NCI-H1694 (cell line): ENCODE measurements around the gene HJV.

Source experiments
- DNase-seq: peaks from one replicate; lab custom pipeline; 2025; lab: John Stamatoyannopoulos, UW

The HJV gene

GRCh38 chr1:145992958-145993617 lies 28.4 kb downstream of the HJV start:
- no peak for DNase-seq

GRCh38 chr1:145992502-145992936 lies 29.0 kb downstream of the HJV start:
- DNase-seq = no peak

DNA sequence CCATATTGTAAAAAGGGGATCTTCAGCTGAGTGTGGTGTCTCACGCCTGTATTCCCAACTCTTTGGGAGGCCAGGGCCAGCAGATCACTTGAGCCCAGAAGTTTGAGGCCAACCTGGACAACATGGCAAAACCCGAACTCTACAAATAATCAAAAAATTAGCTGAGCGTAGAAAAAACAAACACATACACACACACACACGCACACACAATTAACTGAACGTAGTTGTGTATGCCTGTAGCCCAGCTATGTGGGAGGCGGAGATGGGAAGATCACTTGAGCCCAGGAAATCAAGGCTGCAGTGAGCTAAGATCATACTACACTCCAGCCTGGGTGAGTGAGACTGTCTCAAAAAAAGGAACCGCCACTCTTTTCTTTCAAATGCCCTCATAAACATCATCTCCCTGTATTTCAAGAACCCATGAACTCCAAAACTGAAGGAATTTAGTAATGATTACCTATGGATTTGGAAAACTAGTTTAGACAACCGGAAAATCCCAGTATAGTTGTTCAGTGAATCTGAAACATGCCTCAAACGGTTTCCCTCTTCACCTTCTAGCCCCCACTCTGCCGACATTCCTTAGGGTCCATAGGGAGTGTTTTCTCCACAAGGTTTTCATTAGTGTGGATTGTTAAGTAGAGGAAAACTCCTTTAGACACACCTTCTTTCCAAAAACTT lies 29.7 kb downstream of the HJV start:
- DNase-seq = no peak

DNA sequence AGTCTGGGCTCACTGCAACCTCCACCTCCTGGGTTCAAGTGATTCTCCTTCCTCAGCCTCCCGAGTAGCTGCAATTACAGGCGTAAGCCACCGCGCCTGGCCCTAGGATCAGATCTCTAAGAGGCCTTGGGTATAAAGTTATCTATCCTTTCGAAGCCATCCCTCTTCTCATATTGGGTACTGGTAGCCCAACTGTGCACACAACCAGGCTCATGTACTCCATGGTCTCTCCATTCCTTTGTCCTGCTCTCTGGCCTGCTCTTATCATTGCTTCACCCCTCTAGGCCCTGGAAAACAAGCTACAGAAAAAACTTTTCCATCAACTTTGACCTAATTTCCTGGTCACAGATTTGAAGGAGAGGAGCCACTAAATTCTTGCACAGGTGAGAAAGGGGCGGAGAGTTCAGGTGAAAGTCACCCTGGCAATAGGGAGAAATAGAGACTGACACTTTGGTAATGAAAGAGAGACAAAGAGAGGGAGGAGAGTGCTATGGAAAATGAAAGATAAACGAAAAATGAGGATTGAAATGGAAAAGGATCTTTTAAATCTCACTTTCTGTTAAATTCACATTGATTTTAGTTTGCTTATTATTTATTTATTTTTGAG lies 31.2 kb downstream of the HJV start:
- no peak for DNase-seq

- no peak for DNase-seq
Observed at GRCh38 chr1:145988773-145989172, 32.8 kb downstream of the HJV start.

GRCh38 chr1:145987926-145988325 lies 33.6 kb downstream of the HJV start:
- DNase-seq = no peak

DNA sequence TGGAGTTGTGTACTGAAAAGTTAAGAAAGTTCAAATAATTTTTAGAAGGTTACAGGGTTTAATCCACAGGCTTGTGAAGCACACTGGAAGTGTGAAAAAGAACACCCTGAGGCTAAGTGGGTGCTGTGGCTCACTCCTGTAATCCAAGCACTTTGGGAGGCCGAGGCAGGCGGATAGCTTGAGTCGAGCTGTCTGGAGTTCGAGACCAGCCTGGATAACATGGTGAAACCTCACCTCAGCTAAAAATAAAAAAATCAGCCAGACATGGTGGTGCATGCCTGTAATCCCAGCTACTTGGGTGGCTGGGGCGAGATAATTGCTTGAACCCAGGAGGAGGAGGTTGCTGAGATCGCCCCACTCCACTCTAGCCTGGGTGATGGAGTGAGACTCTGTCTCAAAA lies 35.0 kb downstream of the HJV start:
- no peak for DNase-seq

GRCh38 chr1:145985502-145986439 lies 35.8 kb downstream of the HJV start:
- no peak for DNase-seq

DNA sequence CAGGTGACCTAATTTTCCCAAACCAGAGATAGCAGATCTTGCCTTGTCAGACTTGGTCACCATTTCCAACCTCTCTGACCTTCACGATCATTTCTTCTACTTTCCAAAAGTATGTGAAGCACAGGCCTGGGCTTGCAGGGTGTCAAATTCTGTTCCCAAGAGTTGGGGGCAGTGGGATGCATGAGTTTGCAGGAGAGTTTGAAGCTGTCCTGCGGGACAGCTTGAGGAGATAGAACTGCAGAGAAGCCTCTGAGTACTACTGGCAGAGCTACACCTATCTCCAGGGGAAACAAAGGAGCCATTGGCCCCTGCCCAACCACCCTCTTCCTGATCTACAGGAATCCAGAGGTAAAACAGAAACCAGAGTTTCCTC lies 36.4 kb downstream of the HJV start:
- no peak for DNase-seq

DNA sequence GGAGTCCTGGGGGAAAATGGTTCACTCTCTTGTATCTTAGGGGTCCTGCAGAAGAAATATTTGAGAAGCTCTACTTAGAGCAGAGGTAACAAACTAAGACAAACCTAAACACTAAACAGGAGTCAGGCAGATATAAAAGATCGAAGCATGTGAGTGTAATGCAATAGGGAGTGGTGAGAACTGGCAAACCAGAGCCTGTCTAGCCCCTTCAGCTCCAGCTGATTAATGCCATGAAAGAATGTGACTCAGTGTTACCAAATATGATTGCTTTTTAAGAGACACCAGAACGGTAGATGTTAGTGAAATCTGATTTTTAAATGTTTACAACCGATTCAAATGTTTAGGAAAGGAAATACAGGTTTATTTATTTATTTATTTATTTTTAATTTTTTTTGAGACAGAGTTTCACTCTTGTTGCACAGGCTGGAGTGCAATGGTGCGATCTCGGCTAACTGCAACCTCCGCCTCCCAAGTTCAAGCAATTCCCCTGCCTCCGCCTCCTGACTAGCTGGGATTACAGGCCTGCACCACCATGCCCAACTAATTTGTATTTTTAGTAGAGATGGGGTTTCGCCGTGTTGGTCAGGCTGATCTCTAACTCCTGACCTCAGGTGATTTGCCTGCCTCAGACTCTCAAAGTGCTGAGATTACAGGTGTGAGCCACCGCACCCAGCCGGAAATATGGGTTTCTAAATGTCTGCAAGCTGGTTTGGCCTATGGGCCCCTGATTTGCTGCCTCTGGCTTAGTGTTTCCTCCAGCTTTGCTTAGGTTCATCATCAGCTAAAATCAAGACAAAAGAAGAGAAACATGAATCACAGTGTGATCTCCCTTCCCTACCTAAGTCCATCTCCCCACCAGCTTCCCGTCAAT lies 37.3 kb downstream of the HJV start:
- DNase-seq = no peak

DNA sequence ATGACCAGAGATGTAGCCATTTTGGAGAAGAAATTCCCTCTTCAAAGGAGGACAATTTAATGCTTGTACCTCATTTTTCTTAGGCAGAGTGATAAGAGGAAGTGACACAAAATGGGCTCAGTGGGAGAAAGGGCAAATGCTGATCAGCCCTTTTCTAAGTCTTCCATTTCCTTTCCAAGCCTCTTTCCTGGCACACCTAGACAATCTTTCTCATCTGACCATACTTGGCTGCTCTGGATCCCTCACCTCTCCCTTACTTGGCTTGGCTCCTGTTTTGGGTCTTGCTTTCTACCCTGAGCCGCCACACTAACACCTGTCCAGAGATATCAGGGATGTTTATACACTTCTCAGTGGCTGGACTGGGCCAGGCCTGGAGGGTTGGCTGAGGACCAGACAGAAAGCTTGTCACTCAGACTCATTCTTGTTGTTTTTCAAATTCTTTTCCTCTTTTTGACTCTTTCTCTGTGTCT lies 38.3 kb downstream of the HJV start:
- DNase-seq = no peak

GRCh38 chr1:145982010-145982723 lies 39.4 kb downstream of the HJV start:
- DNase-seq = no peak

DNA sequence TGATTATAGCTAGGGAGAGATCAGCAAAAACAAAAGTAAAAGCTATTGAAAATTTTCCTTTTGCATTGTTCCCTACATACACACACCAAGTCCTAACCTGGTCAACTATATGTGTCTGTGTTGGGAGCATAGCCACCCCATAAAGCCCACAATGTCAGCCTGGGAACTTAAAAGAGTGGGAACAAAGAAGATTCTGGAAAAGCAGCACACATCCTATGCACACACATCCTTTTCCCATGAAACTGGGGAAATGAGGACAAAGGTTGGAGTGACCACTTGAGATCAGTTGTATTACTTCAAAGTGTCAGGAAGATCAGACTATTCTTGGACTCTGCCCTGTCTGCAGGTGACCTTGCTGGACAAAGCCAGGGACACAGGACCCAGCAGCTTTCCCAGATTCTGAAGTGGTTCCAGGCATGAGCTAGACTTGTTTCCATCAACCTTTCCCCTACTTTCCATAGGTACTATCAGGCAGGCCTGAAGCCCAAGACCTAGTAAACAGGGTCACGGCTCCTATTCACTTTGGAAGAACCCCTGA lies 41.0 kb downstream of the HJV start:
- DNase-seq = no peak

DNA sequence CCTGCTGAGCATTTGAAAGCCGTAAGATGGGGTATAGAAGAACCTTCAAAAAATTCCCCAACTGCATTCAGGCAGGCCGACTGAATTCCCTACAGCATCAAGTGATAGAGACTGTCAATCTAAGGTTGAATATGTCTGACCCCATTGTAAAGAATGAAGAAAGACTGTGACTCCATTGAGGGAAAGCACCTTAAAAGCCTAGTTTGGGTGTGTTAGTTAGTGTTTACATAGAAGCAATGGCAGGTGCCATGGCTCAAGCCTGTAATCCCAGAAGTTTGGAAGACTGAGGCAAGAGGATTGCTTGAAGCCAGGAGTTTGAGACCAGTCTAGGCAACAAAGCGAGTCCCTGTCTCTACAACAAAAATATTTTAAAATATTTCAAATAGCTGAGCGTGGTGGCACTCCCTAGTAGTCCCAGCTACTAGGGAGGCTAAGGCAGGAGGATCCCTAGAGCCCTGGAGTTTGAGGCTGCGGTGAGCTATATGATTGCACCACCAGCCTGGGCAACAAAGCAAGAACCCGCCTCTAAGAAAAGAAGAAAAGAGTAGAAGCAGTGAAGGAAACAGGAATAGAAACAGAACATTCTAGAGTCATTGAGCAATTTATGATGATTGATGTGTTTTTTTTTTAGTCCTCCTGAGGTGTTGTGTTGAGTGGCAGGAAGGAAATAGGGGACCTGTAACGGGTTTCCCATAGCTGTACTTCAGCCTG lies 41.6 kb downstream of the HJV start:
- DNase-seq = no peak

DNA sequence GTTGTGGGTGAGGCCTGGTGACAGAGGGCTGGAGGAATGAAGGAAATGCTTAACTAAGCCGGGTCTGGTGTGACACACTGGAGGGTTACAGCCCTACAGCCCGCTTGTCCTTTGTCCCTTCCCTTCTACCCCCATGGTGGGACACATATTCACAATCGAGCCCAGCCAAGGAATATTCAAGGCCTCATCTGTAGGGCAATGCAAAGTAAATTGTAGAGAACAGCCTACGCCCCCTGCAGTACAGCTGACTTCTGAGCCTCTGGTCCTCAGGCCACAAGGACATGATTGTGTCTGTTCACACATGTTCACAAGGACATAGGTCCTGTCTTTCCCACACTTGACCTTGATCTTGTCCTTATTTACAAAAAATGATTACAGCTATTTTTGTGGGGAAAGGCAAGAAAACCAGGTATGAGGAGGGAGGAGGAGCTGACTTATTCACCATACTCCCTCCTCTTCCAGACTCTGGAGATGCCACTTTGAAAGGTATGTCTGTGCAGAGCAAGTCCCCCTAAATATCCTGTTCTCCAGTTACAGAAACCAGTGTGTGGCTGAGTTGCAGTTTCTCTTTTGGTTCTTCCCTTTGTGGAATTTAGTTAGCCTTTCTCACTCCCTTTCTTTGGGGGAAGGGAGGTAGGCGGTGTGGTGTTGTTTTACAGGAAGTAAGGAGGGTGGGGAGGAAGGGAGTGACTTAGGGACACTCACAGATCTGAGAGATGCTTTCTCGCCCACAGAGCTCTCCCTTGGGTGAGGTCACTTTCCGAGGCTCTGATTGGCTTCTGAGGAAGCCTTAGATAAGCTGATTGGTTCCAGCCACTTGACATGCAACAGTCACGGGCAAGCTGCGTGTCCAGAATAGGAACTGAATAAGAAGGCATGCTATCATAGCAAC lies 42.4 kb downstream of the HJV start:
- no peak for DNase-seq

- DNase-seq = no peak
Observed at GRCh38 chr1:145978471-145978853, 43.1 kb downstream of the HJV start.

DNA sequence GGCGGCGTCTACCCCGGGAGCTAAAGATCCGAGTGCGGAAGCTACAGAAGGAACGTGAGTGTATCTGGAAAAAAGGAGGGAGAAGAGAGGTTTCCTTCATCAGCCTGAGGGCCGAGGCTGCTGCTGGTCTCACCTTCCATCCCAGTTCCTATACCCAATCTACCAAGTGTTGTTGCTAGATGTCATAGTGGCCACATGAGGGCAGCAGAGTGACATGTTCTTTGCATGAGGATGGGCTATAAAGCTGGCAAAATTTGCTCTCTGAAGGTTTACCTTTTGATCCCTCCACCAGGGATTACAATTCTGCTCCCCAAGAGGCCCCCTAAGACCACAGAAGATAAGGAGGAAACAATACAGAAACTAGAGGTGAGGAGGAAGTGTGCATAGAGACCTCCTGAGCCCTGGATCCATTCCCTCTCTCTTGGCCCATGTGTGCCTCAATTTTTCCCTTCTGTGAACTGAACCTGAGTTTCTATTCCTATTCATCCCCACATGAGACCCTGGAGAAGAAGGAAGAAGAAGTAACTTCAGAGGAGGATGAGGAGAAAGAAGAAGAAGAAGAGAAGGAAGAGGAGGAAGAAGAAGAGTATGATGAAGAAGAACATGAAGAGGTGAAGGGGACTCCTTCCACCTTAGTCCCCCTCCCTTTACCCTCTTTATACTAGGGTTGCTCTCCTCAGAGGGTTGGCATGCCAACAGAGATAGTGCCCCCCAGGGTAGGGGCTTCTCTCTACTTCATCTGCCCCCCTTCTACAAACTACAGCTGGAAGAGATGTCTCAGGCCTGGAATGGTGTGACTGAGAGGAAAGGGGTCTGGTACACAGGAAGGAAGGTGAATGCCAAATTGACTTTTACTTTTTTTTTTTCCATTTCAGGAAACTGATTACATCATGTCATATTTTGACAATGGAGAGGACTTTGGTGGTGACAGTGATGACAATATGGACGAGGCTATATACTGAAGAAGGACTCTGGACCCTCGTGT lies 43.8 kb downstream of the HJV start:
- DNase-seq = peak; percentile 82
